ENCODE data around the gene BEST4.
A peak's percentile ranks its signal among the peaks of the same experiment; 100 is the strongest.
"Not testable (repeated sequence)": the region's sequence is repeated elsewhere in the genome, so short reads cannot be mapped to it uniquely, and the experiment has no call there.

BEST4 gene

GRCh38 chr1:44801491-44802305 lies 13.7 kb upstream of the BEST4 start:
- peak; percentile 62 for DNase-seq (ENCODE audit: low spot score)

- peak; percentile 99 for DNase-seq (ENCODE audit: low spot score)
These were observed 12.0 kb upstream of the BEST4 start, which contains the start of gene PLK3 for GRCh38 chr1:44799770-44800584. Gene PLK3, plus strand, starts transcription at chr1:44800377. Its CDS starts 87 bp downstream, at chr1:44800464.

DNA sequence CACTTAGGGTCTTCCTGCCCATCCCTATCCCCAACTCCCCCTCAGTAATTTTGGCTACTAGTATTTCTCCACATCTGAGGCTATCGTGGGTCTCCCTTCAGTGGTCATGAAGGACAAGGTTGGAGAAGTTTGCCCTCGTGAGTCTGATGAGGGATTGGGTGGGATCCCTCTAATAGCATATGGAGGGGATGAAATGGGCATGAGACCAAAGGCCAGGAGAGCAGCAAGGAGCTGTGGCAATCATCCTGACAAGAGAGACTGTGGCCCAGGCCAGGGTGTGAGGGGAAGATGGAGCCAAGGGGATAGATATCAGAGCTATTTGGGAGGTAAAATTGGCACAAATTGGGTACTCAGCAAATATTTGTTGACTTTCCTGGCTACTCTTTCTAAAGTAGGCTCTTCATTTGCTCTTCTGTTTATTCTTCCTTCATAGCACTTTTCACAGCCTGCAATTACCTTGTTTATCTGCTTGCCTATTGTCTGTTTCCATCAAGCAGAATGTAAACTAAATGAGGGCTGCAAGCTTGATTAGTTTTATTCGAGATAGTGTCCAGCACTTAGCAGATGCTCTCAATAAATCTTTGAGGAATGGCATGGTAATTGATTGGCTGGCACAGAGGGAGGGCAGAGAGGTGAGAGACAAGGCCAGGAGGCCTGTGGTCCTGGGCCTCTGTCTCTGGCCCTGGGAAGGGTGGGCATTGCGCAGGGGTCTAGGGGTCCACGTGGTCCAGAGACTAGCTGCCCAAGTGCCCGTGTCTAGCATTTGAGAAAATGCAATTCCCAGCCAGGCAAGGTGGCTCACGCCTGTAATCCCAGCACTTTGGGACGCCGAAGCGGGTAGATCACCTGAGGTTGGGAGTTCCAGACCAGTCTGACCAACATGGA lies 10.8 kb upstream of the BEST4 start:
- no peak for DNase-seq (ENCODE audit: low spot score)

GRCh38 chr1:44797886-44798285 lies 9.9 kb upstream of the BEST4 start:
- DNase-seq (ENCODE audit: low spot score) = not testable (repeated sequence)

DNA sequence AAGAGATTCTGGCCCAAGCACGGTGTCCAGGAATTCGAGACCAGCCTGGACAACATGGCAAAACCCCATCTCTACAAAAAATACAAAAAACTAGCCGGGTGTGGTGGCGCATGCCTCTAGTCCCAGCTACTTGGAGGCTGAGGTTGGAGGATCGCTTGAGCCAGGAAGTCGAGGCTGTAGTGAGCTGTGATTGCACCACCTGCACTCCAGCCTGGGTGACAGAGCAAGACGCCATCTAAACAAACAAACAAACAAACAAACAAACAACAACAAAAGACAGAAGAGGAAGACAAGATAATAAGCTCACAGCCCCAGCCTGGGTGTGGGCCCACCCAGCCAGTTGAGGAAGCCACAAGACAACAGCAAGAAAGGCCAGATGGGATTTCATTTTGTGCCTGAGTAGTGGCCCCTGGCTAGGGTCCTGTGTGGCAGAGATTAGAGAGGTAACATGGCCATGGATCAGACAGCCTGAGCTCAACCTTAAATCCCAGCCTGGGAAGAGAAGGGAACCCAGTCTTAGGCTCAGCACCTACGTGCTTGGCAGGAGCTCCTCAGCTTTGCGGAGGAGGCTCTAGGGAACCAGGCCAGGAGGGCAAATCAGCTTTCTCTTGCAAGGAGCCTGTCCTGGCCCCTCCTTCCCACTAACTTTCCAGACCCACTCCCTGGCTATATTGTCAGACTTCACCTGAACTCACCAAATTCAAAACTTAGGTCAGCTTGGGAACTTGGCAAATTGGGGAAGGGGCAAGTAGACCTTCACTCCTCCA lies 4.9 kb upstream of the BEST4 start:
- DNase-seq (ENCODE audit: low spot score) = no peak

DNA sequence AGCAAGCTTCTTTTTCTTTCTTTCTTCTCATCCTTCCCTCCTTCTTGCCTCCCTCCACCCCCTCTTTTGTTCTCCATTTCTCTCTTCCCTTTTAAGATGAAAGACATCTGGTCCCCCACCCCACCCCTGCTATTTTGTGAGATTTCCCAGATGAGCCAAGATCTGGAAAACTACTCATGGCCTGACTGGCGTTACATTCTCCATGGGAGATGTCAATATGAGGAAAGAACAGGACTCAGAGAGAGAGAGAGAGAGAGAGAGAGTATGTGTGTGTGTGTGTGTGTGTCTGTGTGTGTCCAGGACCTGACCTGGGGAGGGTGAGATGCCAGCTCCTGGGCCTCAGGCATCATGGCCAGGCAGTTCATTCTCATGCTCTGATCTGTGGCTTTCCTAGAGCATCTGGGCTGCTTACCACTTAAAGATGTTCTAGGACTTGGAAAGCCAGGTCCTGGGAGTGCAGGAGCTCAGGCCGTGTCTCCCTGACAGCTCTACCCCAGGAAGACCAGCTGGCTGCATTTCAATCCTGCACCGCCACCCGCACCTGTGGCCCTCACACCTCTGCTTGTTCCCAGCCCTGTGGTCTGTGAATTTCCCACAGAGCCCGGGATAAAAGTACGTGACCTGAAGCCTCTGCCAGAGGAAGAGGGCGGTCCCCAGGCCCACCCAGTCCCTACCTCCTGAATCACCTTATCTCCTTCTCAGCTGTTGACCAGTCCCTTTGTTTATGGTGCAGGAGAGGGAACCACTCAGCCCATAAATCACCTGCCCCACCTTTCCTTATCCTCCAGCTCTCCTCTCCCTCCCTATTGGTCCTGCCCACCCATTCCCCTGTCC lies 3.2 kb upstream of the BEST4 start:
- DNase-seq (ENCODE audit: low spot score) = no peak

DNA sequence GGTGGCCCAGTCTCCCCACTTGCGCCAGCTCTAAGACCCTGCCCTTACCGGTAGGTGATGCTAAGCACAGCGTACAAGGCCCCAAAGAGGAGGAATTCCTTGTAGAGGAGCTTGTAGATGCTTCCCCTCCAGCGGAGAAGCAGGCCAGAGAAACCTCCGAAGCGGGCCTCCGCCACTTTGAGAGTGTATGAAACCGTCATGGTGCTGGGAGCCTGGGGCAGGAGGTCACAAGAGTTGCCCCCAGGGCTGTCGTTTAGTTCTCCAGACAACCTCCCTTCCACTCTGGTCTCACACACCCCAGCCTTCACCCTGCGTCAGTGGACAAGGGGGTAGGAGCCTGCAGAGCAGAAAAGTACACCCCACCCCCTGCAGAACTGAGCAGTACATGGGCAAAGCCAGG lies 464 bp downstream of the BEST4 start:
- no peak for DNase-seq (ENCODE audit: low spot score)

DNA sequence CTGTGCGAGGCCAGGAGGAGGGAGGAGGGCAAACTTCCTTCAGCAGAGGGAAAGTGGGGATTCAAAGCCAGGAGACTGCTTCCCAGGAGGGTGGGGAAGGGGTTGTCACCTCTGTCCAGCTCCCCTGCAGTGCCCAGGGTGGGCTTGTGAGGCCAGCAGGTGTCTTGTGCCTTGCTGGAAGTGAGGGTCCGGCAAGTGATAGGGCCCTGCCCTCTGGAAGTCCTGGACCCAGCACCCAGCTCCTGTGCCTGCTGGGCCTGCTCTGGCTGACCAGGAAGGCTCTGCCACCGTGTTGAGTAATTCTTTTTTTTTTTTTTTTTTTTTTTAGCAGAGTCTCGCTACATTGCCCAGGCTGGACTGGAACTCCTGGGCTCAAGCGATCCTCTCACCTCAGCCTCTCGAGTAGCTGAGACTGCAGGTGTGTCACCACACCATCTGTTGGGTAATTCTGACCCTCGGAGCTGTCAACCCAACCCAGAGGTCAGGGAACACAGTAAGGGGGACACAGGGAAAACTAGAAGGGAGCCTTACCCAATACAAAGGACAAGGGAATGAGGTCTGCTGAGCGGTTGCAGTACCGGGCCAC lies 1.0 kb downstream of the BEST4 start:
- DNase-seq (ENCODE audit: low spot score) = no peak

DNA sequence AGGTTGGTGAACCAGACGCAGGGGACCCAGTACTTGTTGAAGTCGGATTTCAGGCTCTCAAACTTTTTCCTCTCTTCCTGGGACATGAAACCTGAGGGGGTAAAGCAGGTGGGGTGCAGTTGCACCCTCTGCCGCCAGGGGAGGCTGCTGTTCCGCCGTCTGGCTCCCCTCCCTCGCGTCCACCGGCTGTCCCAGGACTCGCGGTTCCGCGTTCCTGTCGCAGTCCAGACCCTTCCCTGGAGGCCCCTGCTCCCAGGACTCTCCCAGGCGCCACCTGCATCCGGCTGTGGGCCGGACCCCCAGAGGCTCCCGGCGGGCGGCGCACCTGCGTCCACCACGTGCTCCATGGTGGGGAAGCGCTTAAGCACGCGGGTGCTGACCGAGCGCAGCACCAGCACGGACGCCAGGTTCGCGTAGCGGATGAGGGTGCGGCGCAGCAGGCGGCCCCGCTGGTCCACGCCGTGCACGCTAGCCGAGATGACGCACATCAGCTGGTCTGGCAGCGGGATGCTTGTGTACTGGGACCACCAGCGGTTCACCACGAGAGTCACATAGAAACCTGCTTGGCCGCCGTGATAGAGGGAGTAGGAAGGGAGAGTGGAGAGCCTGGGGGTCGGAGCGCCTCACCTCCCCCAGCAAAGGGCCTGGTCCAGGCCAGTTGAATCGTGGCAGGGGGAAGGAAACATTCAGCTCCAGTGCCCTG lies 1.7 kb downstream of the BEST4 start:
- peak; percentile 74 for DNase-seq (ENCODE audit: low spot score)

DNA sequence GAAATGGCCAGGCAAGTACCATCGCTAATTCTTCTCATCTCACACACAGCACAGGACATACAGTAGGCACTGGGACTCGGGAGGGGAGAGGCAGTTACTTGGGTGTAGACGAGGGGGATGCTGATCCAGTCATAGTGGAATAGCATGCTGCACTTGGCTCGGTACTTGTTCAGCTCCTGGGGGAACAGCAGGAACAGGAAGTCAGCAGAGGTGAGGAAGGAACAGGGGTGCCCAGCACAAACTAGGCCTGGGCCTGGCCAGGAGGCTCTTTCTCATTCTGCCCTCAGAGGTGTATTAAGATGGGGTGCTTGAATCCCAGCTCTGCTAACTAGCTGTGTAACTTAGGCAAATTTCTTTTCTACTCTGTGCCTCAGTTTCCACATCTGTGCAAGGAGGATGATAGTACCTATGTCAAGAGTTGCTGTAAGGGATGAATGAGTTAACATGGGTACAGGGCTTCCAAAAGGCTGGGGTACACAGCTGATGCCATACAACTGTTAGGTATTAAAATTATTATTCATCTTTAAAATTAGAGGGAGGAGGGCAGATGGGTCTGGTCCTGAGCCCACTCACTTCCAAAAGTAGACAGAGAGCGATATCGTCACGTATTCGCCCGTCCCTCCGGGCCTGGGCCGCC lies 2.4 kb downstream of the BEST4 start:
- no peak for DNase-seq (ENCODE audit: low spot score)

GRCh38 chr1:44785029-44785380 lies 3.0 kb downstream of the BEST4 start:
- no peak for DNase-seq (ENCODE audit: low spot score)

DNA sequence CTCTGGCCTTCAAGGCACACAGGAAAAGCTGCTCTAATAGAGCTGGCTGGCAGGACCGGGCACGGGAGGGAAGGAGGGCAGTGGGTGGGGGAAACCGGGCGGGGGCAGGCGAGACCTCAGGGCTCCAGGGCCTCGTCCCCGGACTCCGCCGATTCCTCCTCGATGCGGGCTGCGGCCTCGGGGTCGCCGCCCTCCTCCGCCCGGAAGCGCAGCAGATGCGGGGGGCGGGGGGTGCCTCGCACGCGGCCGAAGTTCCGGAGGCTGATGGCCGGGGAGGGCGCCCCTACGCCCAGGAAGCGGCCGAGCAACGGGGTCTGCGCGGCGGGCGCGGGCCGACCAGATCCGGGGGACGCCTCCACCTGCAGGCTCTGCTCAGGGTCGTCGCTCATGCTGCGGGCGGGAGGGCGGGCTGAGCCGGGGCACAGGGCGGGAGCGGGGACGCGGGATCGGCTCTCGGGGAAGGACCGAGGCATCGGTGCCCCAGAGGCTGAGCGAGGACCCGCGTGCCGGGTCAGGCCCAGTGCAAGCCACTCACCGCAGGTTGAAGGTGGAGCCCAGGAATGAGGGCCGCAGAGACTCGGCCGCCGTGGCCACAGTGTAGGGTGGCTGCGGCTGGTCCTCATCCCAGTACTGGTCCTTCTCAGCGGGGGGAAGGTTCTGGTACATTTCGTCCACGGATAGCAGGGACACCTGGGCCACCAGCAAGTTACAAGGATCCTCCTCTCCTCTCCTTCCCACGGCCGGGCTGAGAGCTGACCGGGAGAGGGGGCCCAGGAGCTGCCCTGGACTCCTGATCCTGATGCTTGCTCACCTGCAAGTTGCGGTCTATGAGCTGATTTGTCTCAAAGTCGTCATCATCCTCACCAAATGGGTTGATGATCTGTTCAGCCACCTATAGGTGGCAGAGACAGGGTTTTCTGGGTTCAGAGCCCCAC lies 3.6 kb downstream of the BEST4 start:
- DNase-seq (ENCODE audit: low spot score) = peak; percentile 37

GRCh38 chr1:44783697-44784093 lies 4.3 kb downstream of the BEST4 start:
- no peak for DNase-seq (ENCODE audit: low spot score)

- no peak for DNase-seq (ENCODE audit: low spot score)
These were observed 7.3 kb downstream of the BEST4 start for GRCh38 chr1:44780583-44781121.

GRCh38 chr1:44778705-44779576 lies 9.0 kb downstream of the BEST4 start:
- DNase-seq (ENCODE audit: low spot score) = no peak

DNA sequence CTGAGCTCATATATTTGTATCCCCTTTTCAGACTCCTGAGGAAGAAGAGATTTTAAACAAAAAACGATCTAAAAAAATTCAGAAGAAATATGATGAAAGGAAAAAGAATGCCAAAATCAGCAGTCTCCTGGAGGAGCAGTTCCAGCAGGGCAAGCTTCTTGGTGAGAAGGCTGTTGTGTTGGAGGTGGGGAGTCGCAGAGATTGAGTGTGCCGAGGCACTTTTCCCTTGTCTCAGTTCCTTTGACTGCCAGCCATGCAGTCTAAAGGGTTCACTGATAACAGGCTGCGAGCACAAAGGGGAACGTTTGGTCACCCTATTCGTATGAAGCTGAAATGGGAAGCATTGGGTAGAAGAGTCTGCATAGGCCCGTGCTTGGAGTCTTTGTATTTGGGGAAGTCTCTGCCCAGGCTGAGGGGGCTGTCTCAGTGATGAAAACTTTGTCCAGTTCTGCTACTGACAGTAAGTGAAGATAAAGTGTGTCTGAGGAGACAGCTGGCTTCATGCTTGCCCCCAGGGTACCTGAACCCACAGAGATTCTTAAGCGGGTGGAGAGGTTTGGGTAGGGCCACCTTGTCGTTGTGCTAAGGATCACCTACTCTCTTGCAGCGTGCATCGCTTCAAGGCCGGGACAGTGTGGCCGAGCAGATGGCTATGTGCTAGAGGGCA lies 9.9 kb downstream of the BEST4 start:
- DNase-seq (ENCODE audit: low spot score) = no peak

Measured in CD4-positive, alpha-beta T cell treated with Interleukin-15 for 4 hours (primary cell).